Activated T-helper 1 cell treated with anti-CD3 and anti-CD28 coated beads, Interleukin-2, amount 50 U/mL, for 16 hours (primary cell): ENCODE results near the gene MRRF.
"Not testable (repeated sequence)": the region's sequence is repeated elsewhere in the genome, so short reads cannot be mapped to it uniquely, and the experiment has no call there.

Experiments used
- DNase-seq, 2 donors: peaks; one replicate each; pipeline ENCODE4 v3.0.0-alpha.2; 2020; ENCODE audit warnings: low read depth in 1 of 2, low spot score in 1 of 2

The MRRF gene

DNA sequence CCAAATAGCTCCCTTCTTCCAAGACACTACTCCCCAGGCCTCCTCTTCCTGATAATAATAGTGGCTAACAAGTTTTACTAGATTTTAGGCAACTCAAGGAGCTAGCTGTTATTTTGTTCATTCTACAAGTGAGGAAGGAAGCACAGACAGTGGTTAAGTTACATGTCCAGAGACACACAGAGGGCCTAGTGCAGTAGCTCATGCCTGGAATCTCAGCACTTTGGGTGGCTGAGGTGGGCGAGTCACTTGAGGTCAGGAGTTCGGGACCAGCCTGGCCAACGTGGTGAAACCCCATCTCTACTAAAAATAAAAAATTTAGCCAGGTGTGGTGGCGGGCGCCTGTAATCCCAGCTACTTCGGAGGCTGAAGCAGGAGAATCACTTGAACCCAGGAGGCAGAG is 65.8 kb downstream of the MRRF start:
- not testable (repeated sequence) for DNase-seq

- no peak for DNase-seq
Observed at GRCh38 chr9:122331523-122331927, 66.8 kb downstream of the MRRF start.

DNA sequence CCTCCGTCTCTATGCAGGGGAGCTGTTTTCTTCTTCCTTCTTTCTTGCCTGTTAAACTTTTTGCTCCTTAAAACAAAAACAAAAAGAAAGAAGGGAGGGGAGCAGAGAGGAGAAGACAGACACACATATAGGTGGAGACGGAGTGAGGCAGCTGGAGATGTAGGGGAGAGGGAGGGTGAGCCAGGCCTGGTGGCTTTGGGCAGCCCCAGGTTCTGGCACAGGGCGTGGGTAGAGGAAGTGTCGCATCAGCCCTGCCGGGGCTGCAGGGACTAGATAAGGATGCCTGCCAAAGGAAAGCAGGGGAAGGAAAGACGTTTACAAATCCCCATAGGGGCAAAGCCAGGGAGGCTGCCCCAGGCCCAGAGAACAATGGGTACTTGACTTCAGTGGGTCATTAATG is 67.4 kb downstream of the MRRF start:
- DNase-seq: no peak

- DNase-seq: no peak
Observed at GRCh38 chr9:122332644-122333043, 68.0 kb downstream of the MRRF start.

DNA sequence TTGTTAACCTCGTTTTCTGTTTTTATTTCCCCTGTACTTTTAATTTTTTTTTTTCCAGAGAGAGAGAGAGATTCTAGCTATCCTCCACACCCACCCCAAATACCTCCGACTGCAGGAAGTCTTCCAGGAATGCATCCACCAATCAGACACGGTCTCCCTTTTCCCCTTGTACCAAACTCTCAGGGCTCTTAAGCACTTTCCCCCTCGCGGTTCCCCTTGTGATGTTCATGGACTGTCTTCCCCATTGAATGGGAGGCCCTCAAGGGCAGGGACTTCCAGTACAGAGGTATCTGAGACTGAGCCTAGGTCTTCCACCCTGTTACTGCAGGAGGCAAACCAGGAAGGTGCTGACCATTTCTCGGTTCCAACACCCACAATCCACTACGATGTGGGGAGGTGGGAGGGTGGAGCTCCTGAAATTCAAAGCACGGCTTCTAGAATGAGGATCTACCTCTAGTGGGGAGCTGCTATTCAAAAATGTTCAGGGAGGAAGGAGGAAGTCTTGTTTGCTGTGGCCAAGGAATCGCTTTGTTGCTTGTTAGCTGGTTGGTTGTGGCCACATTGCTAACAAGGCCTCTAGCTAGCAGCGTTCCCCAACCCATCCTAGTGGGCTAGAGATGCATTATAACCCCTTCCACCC is 68.6 kb downstream of the MRRF start:
- DNase-seq: no peak

DNA sequence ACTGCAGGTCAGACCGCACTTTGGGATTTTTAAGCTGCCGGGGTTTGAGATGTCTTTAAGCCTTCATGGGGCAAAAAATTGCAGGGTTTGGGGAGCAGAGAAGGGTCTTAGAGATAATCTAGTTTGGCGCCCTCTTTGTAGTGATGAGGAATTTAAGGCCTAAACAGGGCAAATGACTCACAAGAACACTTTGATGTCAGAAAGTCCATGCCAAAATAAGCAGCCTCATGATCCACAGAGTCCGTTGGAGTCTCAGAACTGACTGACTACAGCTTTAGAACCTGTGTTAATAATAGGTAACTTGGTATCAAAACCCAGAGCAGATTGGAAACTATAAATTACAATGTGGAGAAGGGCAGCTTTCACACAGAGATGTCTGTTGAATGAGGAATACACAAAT is 70.2 kb downstream of the MRRF start:
- no peak for DNase-seq

GRCh38 chr9:122336189-122336588 is 71.5 kb downstream of the MRRF start:
- DNase-seq: no peak

DNA sequence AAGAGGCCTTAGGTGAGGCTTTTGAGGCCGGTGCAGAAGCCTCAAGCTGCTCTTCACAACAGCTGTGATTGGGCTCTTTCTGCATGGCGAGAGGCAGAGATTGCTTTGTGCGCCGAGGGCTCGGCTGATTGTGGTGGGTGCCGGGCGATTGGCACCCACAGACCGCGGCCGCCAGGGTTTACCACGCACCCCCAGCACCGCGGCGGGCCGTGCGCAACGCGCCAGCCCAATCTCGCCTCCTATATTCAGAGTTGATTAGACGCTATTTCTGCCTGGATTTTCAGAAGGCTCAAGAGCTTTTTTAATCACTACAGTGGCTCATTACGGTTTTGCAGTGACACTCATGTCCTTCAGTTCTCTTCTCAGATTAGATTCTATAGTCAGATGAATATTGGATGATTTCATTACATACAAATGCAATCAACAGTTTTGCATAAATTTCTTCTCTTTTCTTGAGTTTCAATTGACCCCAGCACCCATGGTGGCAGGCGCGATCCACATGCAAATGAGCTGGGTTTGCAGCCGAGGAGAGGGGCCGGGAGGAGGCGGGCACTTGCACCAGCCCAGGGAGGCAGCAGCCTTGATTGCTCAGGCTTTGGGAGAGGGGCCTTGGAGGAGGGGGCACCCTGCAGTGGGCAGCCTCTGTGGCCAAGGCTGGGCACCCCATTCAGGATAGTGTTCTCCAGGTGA is 72.3 kb downstream of the MRRF start:
- DNase-seq: no peak

- no peak for DNase-seq
Observed at GRCh38 chr9:122337556-122337929, 72.9 kb downstream of the MRRF start.

GRCh38 chr9:122338536-122338935 is 73.9 kb downstream of the MRRF start:
- no peak for DNase-seq

DNA sequence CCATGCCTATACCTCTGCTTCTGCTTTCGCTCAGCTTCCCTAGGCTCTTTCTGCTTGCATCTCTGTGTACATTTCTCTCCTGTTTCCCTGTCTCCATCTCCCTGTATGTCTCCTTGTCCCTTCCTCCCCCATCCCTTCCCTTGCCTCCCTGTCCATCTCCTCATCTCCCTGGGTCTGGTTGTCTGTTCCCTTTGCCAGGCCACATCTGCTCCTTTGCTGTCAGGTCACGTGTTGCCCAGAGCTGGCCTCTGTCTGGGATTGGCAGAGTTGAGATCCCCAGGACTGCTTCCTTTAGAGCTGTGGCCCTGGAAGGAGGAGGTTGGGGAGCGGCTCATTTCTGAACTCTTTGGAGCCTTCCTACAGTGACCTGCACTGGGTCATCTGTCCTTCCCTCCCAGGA is 74.3 kb downstream of the MRRF start:
- no peak for DNase-seq

DNA sequence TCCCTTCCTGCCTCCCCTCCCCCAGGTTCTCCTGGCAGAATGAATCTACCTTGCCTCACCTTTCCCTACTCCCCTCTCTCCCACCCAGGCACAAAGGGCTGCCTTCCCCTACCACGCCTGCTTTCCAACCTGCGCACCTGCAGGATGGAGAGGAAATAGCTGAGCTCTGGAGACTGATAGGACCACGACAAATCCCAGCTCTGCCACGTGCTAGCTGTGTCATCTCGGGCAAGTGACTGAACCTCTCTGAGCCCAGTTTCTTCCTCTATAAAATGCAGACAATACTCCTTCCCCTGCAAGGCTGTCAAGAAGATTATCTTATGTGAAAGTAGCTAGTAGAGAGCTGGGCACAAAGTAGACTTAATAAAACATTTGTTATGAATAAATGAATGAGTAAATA is 74.9 kb downstream of the MRRF start:
- DNase-seq: no peak

DNA sequence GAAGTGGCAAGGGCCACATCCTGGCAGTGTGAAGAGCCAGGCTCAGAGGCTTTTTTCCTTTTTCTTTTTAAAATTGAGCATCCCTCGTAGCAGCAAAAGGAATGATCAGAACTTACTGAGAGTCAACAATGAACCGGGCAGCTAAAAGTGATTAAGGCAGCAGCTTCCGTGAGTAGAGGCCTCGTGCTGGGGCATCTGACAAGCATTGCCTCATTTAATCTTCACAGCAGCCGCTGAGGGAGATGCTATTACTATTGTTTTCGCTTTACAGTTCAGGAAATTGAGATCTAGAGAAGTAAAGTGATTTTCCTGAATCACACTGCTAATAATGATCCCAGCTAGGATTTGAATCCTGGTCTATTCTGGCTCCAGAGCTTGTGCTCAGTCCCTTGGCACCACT is 75.5 kb downstream of the MRRF start:
- no peak for DNase-seq

- no peak for DNase-seq
Observed at GRCh38 chr9:122342323-122343050, 77.8 kb downstream of the MRRF start.

DNA sequence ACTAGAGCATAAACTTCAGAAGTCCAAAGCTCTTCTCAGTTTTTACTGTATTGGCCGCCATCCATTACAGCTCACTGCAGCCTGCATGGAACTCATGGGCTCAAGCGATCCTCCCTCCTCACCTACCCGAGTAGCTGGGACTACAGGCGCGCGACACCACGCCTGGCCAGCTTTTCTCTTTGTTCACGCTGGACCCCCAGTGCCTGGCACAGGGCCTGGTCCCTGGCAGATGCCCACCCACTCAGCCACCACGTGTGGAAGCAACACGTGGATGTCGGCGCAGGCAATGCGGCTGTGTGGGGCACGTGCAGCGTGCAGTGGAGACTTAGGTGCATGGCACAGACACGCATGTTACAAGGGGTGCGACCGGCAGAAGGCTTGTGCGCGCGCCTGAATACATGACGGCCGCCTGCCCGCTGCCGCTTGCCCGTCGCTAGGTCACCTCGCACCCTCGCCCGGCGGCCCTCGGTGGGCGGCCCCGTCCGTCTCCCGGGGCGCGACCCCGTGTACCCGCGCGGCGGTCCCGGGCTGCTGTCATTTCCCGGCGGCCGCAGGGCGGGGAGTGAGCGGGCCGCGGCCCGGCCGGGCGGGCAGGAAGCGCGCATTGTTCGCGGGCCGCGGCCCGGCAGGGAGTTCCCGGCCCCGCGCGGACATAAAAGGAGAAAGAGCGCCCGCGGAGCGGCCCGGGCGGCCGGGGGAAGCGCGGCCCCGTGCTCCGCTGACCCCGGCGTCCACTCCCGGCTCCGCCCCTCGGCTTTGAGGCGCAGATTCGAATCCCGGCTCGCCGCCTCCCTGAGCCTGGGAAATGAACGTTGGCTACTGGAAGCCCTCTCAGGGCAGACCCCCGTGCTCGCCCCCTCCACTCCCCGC is 82.0 kb downstream of the MRRF start:
- DNase-seq: no peak

DNA sequence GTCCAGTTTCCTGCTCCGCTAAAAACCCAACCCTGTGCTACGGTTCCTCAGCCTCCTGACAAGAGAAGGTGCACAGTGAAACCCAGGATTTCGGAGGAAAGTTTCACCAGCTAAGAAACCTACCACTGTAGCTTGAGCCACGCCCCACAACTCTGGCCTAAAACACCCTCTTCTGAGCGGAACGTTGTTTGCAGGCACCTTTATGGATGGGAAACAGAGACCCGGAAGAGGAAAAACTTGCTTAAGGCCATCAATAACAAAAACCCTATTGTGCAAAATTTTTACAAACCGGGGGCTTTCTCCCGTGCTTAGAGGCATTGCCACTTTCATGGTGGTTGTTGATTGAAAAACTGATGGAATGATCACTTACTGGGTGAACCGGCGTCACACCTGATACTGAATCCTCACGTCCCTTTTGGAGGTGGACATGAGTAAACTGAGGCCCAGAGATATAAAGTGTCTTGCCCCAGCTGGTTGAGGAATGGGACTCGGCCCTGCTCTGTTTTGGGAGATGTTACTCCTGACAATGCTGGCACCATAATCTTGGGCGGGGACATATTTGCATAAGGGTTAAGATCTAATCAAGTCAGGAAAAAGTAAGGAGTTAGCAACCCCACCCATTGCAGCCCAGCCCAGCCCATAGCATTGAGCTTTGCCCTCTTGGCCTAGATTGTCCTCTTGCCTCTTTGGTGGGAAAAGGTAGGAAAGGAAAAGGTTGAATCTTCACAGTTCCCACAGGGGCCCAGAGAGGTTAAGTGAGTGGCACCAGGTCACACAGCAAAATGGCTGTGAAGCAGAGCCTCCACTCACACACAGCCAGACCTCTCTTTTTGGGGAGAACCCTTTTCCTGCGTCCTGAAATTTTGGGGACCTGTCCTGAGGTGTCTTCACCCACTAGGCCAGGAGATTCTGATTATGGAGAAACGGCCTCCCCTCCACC is 82.9 kb downstream of the MRRF start:
- no peak for DNase-seq

DNA sequence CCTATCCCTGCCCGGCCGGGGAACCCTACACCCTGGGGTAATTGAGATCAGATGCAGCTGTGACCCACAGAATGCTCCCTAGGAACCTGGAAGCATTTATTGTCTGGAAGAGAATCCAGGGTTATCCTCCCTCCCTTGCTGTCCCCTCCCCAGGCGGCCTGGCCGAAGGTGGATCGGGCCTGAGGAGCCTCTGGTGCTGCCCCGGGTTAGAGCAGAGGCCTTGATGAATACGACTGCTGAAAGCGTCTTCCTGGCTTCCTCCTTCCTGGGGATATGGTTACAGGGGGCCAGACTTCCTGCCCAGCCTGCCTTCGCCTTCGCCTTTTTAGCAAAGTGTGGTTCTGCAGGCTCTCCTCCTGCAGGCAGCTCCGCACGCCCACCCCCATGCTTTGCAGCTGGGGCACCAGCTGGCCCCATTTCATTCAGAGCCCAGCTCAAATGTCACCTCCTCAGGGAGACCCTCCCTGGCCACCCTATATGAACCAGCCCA is 83.7 kb downstream of the MRRF start:
- DNase-seq: no peak

DNA sequence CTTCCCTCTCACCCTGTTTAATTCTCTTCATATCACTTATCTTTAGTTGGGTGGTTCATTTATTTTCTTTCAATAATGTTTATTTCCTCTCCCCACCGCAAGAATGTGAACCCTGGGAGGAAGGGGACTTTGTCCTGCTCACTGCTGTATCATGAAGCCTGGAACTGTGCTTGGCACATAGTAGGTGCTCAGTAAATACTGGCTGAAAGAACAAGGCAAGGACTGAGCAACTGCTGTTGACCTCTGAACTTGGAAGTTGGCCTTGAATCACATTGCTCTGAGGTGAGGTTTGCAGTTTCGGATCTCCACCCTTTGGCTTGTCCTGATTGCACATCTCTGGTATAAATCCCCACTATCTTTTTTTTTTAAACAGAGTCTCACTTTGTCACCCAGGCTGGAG is 84.1 kb downstream of the MRRF start:
- DNase-seq: no peak

DNA sequence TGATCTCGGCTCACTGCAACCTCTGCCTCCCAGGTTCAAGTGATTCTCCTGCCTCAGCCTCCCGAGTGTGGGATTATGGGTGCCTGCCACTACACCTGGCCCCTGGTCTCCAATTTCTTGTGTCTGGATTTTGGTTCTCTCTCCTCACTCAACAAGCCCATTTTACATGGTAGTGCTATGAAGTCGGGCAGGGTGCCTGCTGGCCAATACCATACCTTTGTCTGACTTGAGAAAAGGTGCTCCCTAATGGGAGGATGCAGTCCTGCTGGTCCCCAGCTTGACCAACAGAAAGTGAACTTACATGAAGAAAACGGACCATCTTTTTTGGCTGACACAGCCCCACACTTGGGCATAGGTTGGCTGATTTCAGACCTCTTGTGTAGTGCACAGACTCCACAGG is 84.5 kb downstream of the MRRF start:
- DNase-seq: no peak
